Fibroblast of peridontal ligament (primary cell): ENCODE measurements around the gene PIGL.
A peak's percentile ranks its signal among the peaks of the same experiment; 100 is the strongest.
"Not testable (repeated sequence)": the region's sequence is repeated elsewhere in the genome, so short reads cannot be mapped to it uniquely, and the experiment has no call there.

Experiments used
- DNase-seq: peaks from one replicate; pipeline ENCODE4 v3.0.0-alpha.2; 2010; ENCODE audit errors: extremely low read depth

Gene PIGL

DNA sequence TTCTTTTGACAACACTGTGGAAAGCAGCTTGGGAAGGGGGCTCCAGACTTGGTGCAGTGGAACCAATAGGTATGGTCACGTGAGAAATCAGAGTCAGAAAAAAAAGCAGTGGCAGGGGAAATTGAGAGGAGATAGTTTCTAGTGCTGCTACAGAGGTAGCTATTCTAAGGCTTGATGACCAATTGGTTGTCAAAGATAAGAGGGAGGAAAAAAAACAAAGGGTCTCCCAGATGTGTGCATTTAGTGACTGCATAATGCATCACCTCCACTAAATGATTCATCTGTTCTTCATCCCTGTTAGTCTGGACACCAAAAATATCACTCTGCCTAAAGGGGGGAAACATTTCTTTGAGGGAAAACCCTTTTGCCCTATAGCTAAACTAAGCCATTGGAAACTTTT lies 56.5 kb downstream of the PIGL start:
- no peak for DNase-seq

DNA sequence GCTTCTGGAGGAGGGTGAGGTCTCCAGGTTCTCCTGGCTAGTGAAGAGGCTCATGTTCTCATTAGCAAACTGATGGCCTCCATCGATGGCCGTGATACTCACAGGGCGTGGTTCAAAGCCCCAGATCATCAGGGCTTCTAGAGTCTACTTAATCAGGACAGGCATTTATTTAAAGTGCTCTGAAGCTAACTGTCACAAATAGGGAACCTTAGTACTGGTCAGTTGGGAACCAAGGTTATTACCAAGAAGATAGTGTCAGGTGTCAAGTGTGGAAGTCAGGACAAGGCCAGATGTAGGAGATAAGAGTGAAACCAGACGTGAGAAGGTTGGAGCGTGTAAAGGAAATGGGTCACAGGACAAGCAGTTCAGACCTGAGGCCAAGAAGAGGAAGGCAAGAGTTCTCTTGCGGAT lies 56.9 kb downstream of the PIGL start:
- DNase-seq, result no peak

DNA sequence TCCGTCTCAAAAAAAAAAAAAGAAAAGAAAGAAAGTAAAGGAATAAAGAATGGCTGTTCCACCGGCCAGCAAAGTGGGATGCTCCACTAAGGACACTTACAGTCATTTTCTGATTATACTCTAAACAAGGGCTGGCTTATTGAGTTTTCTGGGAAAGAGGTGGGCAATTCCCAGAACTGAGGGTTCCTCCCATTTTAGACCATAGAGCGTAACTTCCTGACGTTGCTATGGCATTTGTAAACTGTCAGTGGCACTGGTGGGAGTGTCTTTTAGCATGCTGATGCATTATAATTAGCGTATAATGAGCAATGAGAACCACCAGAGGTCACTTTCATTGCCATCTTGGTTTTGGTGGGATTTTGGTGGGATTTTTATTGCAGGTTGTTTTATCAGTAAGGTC lies 58.0 kb downstream of the PIGL start:
- no peak for DNase-seq

DNA sequence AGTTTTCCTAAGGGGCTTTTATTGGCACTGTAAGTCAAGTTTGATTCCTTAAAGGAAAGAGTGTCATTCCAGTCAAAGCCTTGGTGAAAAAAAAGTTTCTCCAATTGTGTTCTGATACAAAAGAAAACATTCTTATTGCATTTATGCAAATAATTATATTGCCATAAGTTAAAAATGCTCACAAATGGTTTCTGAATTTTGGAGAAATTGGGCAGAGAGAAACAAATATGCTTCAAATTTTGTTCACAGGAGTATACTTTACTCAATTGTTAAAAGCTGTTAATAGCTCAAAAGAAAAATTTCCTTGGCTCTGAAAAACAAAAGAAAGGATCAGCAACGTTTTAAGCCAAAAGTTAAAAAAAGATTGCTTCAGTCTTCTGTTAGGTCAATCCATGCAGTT lies 60.2 kb downstream of the PIGL start:
- DNase-seq, result no peak

DNA sequence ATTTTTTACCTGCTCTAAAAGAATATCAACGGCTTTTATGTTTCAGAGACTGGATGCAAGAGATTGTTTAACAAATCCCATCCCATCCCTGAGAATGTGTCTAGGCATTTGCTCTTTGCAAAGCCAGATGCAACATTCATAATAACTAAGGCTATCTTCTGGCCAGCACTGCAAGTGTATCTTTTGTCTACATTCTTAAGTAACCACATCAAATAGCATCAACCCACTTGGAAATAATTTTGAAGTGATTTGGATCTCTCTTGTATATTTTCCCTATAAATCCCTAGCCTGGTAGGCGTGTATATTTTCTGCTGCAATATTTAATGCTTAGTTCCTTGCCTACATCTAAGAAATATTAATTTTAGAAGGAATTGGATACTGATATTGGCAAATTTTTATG lies 64.3 kb downstream of the PIGL start:
- DNase-seq, result peak; percentile 91

DNA sequence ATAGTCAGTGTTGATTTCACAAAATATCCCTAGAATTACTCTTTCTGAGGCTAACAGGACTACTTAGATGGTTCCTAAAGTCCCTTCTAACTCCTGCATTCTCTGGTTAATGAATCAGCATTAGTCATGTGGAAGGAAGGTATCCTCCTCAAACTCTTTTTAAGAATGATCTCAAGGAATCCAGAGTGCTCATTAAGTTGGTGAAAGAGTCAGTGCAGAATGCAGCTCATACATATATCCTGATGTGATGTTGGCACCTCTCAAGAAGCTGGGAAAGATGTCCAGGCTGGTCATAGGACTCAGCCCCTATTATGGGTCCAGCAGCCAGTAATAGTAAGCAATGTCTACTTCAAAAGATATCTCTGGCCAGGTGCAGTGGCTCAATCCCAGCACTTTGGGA lies 65.5 kb downstream of the PIGL start:
- DNase-seq, result peak; percentile 82

DNA sequence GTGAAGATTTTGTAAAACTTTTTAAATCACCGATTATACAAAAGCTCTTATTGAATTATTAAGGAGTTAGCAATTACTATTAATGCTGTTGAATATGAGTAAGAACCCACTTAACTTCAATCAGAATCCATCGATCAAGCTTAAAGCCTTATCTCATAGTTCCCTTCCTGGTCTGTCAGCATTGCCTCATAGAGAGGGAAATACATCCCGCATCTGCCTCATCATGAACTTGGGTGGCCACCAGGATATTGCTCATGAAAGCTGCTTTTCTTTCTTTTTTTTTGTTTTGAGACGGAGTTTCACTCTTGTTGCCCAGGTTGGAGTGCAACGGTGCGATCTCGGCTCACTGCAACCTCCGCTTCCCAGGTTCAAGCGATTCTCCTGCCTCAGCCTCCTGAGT lies 66.7 kb downstream of the PIGL start:
- peak; percentile 63 for DNase-seq

DNA sequence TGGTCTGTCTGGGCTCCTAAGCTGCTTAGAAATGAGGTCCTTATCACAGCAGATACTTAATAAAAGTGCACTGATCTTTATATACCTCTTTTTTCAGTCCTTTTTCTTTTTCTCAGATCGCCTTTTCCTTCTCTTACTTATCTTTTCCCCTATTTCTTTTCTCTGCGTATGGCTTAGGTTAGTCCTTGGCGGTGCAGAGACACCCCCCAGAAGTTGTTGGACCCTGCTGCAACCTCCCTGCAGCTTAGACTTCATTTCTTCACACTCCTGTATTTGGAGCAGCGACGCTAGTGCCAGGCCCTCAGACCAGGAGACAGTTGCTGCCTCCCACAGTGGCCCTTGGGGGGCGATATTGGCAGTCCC lies 68.6 kb downstream of the PIGL start:
- DNase-seq, result no peak

DNA sequence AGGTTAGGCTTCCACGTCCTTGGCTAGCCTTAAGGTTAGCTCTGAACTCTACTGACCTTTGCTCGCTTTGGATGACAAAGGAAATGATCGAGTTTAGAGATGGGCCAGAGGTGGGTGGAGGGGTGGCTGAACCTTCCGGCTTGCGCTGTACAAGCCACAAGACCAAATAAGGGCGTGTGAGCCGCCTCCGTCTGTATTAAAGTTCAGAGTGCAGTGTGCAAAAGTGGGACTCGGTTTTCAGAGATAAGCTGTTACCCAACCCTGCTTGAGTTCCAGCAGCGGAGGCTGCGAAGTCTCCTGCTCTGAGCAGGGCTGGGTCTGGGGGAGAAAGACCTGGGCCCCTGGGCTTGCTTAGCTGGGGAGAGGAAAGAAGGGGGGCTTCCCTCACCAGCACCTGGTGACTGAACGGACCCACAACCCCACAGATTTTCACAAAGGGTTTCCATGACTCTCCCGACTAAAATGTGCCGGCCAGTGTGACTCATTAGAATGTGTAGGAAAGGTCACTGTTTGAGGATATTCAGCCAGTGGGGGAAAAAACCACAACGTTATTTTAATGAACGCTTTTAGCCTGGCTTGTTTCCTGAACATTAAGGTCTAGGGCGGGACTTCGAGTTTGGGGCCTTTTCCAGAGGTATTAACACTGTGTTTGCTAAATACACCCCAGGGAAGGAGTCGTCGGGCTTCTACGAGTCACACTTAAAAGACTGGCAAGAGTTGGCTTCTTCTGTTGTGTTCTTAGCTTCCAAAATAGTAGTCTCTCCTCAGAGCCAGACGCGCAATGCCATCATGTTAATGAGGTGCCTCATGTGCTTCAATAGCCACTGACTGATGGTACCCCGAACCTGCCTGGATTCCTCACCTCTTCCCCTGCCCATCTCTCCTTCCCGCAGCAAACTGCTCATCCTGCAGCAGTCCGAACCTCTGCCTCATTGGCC lies 69.3 kb downstream of the PIGL start:
- DNase-seq, result peak; percentile 97

DNA sequence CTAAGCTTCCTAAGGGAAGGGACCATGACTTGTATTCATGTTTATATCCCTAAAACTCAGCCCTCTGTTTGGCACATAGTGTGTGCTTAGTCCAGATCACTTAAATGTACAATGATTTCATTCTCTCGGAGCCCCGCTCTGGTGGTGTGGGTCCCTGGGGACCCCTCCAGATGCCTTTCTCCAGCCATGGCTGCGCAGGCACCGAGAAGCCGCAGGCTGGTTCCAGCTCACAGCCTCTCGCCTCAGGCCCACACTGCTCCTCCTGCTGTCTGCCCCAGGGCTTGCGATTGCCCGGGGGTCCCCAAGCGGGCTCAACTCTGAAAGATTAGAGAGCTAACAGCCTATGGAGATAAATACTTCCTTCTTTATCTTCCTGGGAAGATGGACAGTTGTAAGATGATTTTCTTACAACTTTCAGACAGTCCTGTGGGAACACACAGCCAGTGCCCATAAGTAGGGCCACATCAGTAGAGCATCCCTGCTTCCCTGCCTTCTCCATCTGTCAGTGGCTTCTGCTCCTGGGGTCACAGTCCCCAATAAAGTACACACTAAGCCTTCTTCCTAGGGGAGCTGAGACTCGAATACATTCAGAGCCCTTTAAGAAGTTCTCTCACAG lies 70.0 kb downstream of the PIGL start:
- peak; percentile 58 for DNase-seq

DNA sequence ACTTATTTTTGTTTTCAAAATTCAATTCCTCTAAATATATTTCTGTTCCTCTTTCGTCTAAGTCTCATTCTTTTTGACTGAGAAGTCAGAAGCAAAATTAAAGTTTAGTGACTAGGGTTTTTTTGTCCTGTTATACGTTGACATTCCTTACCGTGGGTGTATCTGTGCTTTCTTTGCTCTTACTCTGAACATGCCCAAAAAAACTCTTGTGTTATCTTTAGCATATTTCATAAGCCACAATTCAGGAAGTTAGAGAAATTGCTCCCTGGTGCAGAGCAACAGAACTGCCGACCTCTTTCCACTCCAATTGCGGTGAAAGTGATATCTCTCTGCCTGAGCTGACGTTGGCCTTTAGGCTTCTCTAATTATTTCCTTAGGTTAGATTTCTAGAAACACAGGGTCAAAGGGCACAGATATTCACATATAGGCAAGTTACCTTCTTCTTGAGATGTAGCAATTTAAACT lies 70.6 kb downstream of the PIGL start:
- DNase-seq, result peak; percentile 87

DNA sequence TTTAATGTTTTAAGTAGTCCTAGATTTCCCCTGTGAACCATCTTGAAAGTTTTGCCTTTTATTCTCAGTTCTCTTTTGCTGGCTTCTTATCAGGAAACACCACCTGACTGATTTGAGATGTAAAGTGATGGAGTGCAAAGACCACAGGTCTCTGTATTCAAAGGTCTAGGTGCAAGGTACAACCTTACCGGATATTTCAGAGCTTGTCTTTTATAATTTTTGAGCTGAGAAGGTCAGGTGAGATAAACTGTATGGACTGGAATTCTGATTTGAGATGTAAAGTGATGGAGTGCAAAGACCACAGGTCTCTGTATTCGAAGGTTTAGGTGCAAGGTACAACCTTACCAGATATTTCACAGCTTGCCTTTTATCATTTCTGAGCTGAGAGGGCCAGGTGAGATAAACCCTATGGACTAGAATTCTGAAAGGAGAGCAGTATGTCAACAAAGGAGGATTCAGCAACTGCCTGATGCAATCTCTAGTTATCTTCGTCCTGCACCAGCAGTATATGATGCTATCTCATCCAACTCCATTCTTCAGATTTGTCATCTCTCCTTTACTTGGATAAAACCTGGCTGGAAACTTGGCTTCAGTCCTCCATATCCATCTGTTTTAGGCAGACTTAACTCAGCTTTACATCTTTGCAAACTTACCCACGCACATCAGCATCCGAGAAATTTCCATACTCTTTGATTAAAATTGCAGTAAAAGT lies 72.0 kb downstream of the PIGL start:
- no peak for DNase-seq

DNA sequence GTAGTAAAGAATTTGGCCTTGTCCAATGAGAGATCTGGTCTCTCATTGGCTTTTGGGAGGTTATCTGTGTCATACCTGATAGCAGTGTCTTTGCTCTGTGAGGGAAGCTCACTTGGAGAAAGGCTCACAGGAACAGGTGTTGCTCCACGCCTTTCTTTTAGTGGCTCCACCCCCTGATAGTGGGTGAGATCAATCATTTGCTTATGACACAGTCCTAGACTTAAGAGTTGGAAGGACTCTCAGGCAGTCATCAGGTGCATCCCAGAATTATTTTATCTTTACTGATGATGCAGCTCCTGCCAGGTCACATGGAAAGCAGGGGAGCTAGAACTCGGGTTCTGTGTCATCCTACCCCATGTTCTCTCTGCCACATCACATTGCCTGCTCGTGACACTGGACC lies 76.9 kb downstream of the PIGL start:
- no peak for DNase-seq

DNA sequence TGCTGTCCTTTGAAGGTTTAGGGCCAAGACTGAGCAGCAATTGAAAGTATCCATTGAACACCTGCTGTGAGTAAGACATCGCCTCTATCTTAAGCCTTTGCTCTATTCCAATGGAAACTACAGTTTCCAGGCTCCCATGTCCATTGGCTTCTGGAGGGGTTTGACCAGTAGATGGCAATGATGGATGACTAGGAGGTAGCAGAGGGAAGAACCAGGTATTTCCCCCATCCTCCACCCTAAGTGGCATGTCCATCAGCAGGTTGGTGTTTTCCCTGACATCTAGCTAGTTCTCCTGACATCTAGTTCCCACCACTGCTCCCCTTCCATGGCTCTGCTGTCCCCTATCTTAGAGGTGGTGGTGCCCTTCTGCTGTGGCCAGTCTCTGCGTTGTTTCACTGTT lies 77.5 kb downstream of the PIGL start:
- DNase-seq, result no peak

DNA sequence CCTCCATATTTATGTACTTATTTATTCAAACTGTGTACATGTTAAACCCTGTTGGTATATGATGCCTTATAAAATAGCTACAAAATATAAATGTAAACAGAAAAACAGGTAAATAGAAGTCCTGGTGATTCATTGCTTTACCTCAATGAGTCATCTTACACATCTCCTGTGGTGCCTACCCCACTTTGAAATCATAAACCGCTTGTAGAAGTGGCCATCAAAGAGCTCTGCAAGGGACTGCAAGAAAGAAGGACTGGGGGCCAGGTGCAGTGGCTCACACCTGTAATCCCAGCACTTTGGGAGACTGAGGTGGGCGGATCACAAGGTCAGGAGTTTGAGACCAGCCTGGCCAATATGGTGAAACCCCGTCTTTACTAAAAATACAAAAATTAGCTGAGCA lies 79.1 kb downstream of the PIGL start:
- not testable (repeated sequence) for DNase-seq

DNA sequence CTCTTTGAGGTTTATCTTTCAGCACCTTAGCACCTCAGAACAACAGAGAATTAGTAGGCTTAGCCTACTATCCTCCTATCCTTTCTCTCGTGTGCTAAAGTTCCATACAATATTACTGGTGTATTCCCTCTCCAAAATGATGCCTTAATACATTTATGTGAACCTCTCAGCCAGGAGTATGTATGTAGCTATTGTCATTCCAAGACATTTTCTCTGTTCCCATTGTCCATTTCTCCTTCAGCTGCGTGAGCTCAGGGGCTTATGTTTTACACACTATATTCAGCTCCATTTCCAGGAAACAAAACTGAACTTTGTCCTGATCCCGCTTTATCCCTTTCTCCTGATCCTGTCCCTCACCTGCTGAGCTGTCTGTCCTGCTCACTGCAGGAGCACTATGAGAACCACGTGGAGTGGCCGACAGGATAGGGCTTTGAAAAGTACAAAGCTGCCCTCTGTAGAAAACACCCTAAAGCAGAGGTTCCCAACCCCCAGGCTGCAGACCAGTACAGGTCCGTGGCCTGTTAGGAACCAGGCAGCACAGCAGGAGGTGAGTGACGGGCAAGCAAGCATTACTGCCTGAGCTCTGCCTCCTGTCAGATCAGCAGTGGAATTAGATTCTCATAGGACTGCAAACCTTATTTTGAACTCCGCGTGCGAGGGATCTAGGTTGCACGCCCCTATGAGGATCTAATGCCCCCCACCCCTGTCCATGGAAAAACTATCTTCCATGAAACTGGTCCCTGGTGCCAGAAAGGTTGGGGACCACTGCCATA lies 80.5 kb downstream of the PIGL start:
- no peak for DNase-seq

DNA sequence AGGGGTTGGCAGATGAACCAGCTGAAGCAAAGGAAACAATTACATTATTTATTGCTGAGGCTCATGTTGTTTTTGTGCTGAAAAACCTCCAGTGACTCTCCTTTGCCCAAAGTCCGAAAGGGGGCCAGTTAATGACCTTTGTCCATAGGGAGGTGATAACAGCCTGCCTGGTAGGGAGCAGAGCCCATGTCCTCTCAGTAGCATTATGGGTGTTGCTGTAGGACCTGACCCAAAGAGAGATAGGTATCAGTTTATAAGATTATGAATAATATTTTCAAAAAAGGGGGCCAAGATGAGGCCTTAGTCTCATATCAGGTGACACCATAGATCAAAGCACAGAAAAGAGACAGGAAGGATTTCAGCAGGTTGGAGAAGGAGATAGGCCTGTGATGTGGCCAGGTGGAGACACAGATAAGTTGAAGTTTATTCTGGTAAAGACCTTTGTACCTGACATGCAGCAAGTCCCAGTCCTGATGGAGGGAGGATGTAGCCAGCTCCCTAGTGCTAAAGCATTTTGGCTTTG lies 81.2 kb downstream of the PIGL start:
- DNase-seq, result no peak

DNA sequence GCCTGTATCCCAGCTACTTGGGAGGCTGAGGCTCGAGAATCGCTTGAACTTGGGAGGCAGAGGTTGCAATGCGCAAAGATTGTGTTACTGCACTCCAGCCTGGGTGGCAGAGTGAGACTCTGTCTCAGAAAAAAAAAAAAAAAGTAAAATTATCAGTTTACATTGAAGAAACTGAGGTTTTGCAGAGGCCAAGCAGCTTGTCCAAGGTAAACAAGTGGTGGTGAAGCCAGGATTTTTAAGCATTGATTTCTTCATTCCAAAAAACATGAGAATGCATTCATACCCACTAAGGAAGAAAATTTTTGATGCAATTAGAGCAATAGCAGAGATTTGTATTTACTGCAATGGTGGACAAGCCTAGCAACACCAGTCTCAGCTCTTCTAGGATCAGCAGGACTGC lies 83.5 kb downstream of the PIGL start:
- DNase-seq, result no peak

DNA sequence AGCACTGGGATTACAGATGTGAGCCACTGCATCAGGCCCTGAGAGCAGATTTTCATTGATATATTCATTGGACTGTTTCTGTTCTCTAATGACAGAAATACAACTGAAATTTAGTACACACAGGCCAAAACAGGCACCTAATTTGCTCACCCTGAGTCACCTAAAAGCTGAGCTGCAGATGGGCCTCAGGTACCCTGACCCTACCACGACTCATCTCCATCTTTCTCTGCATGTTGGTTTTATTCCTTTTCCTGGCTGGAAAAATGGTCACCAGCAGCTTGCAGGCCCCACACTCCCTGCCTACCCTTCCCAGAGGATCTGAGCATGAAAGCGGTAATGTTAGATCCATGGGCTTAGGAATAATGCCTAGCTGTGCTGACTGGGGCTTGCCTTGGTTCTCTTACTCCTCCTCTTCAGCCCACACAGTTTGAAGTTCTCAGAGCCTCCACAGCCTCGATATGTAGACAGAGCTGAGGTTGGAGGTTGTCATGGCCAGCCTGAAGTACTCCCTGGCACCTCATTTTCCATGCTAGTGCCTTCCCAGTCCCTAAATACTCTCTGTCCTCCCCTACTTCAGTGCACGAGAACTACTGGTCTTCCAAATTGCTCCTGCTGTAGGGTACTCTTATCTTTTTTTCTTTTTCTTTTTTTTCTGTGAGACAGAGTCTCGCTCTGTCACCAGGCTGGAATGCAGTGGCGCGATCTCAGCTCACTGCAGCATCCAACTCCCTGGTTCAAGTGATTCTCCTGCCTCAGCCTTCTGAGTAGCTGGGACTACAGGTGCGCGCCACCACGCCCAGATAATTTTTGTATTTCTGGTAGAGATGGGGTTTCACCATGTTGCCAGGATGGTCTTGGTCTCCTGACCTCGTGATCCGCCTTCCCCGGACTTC lies 85.2 kb downstream of the PIGL start:
- no peak for DNase-seq

DNA sequence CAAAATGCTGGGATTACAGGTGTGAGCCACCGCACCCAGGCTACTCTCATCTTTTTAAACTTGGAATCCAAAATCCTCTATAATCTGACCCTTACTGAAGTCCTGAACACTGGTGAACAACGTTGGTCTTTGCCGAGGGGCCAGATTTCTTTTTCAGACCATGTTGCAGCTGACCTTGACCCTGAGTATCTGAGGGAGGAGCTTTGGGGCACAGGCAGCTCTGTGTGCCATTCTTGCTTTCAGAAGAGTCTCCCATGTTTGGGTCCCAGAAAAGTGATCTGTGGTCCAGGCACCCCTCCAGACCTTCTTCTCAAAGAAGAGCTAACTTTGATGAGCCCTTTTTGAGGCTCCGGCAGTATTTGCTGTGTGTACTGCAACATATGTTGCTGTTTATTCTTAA lies 85.8 kb downstream of the PIGL start:
- no peak for DNase-seq

DNA sequence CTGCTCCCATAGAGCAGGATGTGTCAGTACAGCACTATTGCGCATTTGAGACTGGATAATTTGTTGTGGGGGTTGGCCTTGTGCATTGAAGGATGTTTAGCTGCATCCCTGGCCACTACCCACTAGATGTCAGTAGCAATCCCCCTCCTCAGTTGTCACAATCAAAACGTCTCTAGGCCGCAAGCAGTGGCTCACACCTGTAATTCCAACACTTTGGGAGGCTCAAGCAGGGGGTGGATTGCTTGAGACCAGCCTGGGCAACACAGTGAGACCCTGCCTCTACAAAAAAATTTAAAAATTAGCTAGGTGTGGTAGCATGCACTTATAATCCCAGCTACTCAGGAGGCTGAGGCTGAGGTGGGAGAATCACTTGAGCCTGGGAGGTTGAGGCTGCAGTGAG lies 87.8 kb downstream of the PIGL start:
- peak; percentile 39 for DNase-seq
